Measurements from ENCODE around the gene CD4. TPM values are rescaled to one million over a fixed set of nuclear protein-coding genes. Genes with fewer than 3 reads are reported as not detected.

Gene CD4
- total and polyA plus RNA-seq, 10 of the 15 experiments (the other 5 are each of a cell fraction or from before 2014, with no cell fraction given): 0.24 to 1.6 (median 0.69) TPM

DNA sequence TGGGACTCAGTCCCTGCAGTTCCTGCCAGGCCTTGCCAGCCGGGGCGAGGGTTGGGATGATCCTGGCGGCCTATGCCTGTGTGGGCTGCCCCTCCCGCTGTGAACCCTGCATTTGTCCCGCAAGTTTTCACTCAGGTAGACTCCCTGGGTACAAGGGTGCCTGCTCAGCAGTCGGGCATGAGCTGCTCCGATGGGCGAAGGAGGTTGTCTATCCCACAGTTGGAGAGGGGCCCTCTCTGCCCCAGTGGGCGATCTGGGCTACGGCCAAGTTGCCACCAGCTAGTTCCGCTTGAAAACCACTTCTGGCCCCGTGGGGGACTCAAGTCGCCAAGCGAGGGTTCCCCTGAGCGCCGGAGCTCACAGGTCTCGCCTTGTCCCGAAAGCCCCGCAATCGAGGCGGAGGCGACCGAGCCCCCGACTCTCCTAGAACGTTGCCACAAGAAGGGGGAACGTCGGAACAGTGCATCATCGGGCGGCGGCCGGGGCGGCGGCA, 77.6 kb downstream of the CD4 start (continued):
- TF ChIP-seq, protein P1, sequence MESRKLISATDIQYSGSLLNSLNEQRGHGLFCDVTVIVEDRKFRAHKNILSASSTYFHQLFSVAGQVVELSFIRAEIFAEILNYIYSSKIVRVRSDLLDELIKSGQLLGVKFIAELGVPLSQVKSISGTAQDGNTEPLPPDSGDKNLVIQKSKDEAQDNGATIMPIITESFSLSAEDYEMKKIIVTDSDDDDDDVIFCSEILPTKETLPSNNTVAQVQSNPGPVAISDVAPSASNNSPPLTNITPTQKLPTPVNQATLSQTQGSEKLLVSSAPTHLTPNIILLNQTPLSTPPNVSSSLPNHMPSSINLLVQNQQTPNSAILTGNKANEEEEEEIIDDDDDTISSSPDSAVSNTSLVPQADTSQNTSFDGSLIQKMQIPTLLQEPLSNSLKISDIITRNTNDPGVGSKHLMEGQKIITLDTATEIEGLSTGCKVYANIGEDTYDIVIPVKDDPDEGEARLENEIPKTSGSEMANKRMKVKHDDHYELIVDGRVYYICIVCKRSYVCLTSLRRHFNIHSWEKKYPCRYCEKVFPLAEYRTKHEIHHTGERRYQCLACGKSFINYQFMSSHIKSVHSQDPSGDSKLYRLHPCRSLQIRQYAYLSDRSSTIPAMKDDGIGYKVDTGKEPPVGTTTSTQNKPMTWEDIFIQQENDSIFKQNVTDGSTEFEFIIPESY (IDR thresholded peaks at IDR 0.05): no peak
- TF ChIP-seq, protein P2, sequence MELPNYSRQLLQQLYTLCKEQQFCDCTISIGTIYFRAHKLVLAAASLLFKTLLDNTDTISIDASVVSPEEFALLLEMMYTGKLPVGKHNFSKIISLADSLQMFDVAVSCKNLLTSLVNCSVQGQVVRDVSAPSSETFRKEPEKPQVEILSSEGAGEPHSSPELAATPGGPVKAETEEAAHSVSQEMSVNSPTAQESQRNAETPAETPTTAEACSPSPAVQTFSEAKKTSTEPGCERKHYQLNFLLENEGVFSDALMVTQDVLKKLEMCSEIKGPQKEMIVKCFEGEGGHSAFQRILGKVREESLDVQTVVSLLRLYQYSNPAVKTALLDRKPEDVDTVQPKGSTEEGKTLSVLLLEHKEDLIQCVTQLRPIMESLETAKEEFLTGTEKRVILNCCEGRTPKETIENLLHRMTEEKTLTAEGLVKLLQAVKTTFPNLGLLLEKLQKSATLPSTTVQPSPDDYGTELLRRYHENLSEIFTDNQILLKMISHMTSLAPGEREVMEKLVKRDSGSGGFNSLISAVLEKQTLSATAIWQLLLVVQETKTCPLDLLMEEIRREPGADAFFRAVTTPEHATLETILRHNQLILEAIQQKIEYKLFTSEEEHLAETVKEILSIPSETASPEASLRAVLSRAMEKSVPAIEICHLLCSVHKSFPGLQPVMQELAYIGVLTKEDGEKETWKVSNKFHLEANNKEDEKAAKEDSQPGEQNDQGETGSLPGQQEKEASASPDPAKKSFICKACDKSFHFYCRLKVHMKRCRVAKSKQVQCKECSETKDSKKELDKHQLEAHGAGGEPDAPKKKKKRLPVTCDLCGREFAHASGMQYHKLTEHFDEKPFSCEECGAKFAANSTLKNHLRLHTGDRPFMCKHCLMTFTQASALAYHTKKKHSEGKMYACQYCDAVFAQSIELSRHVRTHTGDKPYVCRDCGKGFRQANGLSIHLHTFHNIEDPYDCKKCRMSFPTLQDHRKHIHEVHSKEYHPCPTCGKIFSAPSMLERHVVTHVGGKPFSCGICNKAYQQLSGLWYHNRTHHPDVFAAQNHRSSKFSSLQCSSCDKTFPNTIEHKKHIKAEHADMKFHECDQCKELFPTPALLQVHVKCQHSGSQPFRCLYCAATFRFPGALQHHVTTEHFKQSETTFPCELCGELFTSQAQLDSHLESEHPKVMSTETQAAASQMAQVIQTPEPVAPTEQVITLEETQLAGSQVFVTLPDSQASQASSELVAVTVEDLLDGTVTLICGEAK (IDR thresholded peaks at IDR 0.05; ENCODE audit: borderline replicate concordance): no peak
- TF ChIP-seq MTA3 (IDR thresholded peaks at IDR 0.05; ENCODE audit: borderline replicate concordance, low read length) (no peak), JUNB (IDR thresholded peaks at IDR 0.05) (no peak), POLR2AphosphoS2 (IDR thresholded peaks at IDR 0.05; ENCODE audit: low read depth, low read length) (no peak), CHD2 (IDR thresholded peaks at IDR 0.05; ENCODE audit: borderline replicate concordance, low read depth, low read length) (0 out of 2 replicates have a peak, but pooled peaks have one; percentile 3), HDAC2 (IDR thresholded peaks at IDR 0.05) (no peak), SIX5 (IDR thresholded peaks at IDR 0.05; ENCODE audit: low read depth, low read length, severe bottlenecking) (no peak)

All from GM12878 (cell line).